Activated naive CD4-positive, alpha-beta T cell treated with anti-CD3 and anti-CD28 coated beads, Interleukin-2, amount 50 U/mL, for 24 hours (primary cell): Measurements from ENCODE around the gene ANKRD45.
"Not testable (repeated sequence)": the region's sequence is repeated elsewhere in the genome, so short reads cannot be mapped to it uniquely, and the experiment has no call there.

Experiments used
- H3K27ac Mint-ChIP-seq: one replicate; pipeline ENCODE4 v1.8.0; 2021; ENCODE audit warnings: mild to moderate bottlenecking, mixed read lengths
- H3K27me3 Mint-ChIP-seq: one replicate; pipeline ENCODE4 v1.8.0; 2021; ENCODE audit warnings: mixed read lengths
- H3K36me3 Mint-ChIP-seq: one replicate; pipeline ENCODE4 v1.8.0; 2021; ENCODE audit warnings: mixed read lengths
- H3K4me1 Mint-ChIP-seq: one replicate; pipeline ENCODE4 v1.8.0; 2021; ENCODE audit warnings: mixed read lengths
- H3K4me3 Mint-ChIP-seq: one replicate; pipeline ENCODE4 v1.8.0; 2021; ENCODE audit warnings: mild to moderate bottlenecking, mixed read lengths
- H3K9me3 Mint-ChIP-seq: one replicate; pipeline ENCODE4 v1.8.0; 2021; ENCODE audit warnings: mixed read lengths

The ANKRD45 gene

GRCh38 chr1:173663159-173663558 lies 6.5 kb downstream of the ANKRD45 start:
- H3K9me3 Mint-ChIP-seq, result no peaks in the 10 kb centered on the region
- no peaks in the 10 kb centered on the region for H3K36me3 Mint-ChIP-seq
- no peak overlapping the region for H3K4me3 Mint-ChIP-seq
- H3K27ac Mint-ChIP-seq, result no peak overlapping the region
- H3K4me1 Mint-ChIP-seq, result no peaks in the 10 kb centered on the region
- H3K27me3 Mint-ChIP-seq, result peaks cover 8% of the 10 kb centered on the region

DNA sequence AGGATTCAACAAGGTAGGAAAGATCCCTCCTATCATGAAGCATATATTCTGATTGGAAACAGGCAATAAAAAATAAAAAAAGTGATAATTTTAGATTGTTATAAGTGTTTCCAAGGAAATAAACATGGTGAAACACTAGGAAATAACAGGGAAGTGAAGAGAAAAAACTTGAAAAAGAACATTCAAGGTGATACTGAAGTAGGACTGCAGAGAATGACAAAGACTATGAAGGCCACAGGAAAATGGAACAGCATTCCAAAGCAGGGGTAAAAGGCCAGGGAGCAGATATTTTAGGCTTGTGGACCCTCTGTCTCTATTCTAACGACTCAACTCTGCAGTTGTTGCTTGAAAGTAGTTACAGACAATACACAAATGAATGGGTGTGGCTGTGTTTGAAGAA lies 7.9 kb downstream of the ANKRD45 start:
- no peak overlapping the region for H3K4me3 Mint-ChIP-seq
- H3K27ac Mint-ChIP-seq, result no peak overlapping the region
- H3K36me3 Mint-ChIP-seq, result no peaks in the 10 kb centered on the region
- H3K9me3 Mint-ChIP-seq, result no peaks in the 10 kb centered on the region
- peaks cover 1% of the 10 kb centered on the region for H3K27me3 Mint-ChIP-seq
- H3K4me1 Mint-ChIP-seq, result no peaks in the 10 kb centered on the region

DNA sequence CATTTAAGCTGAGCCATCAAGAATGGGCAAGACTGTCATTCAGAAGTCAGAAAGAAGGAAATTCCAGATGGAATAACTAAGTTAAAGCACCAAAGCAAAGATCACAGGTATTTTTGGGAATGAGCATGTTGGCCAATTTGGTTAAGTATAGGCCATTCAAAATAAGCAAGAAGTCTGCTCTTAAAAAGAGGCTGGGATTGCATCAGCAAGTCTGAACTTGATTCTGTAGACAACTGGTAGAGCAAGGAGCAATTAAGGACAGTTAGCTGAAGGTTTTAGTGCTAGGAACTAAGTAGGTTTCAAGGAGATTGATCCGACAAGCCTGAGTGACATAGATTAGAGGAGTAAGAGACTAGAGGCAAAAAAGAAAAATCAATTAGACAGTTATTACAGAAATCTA lies 8.4 kb downstream of the ANKRD45 start:
- H3K9me3 Mint-ChIP-seq, result no peaks in the 10 kb centered on the region

GRCh38 chr1:173660306-173660705 lies 9.3 kb downstream of the ANKRD45 start:
- no peak overlapping the region for H3K27ac Mint-ChIP-seq
- H3K4me1 Mint-ChIP-seq, result no peaks in the 10 kb centered on the region
- H3K9me3 Mint-ChIP-seq, result no peaks in the 10 kb centered on the region
- peaks cover 3% of the 10 kb centered on the region for H3K27me3 Mint-ChIP-seq
- no peaks in the 10 kb centered on the region for H3K36me3 Mint-ChIP-seq
- no peak overlapping the region for H3K4me3 Mint-ChIP-seq

More for the DNA sequence above, 8.4 kb downstream of the ANKRD45 start:
- Mint-ChIP-seq H3K4me3 (no peak overlapping the region), H3K27ac (no peak overlapping the region), H3K36me3 (no peaks in the 10 kb centered on the region), H3K4me1 (no peaks in the 10 kb centered on the region), H3K27me3 (peaks cover 1% of the 10 kb centered on the region)

DNA sequence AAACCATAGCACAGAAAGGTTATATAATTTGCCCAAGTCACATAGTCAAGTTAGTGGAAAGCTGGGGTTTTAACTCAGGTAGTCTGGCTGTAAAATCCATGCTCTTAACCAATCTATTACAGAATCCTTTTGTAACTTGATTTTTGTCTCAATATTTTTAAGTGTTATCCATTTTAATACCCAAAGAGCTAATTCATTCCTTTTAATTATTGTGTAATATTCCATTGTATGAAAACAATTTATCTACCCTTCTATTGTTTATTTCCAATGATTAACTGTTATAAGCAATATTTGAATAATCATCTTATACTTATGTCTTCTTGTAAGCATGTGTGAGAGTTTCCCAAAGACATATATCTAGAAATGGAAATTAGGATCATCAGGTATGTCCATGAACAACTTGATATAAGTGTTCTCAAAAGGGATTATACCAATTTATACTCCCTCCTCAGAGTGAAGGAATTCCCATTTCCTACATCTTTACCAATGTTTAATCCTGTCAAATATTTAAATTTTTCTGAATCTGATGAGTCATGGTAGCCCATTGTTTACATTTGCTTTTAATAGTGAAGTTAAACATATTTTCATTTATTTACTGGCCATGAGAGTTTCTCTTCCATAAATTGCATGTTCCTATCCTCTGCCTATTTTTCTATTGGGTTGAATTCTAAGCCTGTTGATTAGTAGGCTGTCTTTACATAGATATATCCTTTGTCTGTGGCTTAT lies 20.6 kb downstream of the ANKRD45 start:
- H3K9me3 Mint-ChIP-seq, result no peaks in the 10 kb centered on the region
- no peak overlapping the region for H3K27ac Mint-ChIP-seq
- peaks cover 4% of the 10 kb centered on the region for H3K27me3 Mint-ChIP-seq
- H3K4me3 Mint-ChIP-seq, result no peak overlapping the region
- no peaks in the 10 kb centered on the region for H3K36me3 Mint-ChIP-seq
- no peaks in the 10 kb centered on the region for H3K4me1 Mint-ChIP-seq

GRCh38 chr1:173646656-173647055 lies 23.0 kb downstream of the ANKRD45 start:
- Mint-ChIP-seq H3K27ac (no peak overlapping the region), H3K4me1 (no peaks in the 10 kb centered on the region), H3K4me3 (no peak overlapping the region), H3K27me3 (peaks cover 4% of the 10 kb centered on the region), H3K9me3 (no peaks in the 10 kb centered on the region), H3K36me3 (no peaks in the 10 kb centered on the region)

DNA sequence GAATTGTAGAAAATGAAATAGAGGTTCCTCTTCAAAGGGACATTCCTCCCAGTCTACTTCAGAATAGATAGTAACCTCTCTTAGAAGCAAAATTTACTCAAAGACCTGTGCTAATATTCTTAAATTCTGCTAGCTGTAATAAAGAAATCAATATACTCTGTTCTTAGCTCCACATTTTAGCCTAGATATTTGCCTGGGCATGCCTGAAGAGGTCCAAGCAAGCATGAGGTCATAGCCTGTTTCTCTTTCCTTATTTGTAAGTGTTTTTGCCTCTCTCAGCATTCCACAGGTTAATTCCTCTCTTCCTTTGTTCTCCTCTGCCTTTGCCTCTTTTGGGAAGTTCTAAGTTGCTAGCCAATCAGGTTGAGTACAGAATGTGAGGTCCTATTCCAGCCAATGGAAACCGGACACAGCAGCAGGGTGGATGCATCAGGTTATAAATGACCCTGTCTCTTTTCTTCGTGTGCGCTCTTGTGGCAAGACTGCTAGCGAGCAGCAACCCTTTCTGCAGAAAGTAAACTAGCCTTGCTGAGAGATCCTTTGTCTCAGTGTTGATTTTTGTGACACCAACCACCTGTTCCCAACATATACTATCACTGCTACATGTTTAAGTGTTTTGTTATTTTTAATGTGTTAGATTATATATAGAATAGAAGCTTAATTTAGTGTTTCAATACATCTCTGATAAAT lies 27.1 kb downstream of the ANKRD45 start:
- H3K36me3 Mint-ChIP-seq, H3K27ac Mint-ChIP-seq, H3K4me1 Mint-ChIP-seq, H3K4me3 Mint-ChIP-seq, H3K9me3 Mint-ChIP-seq, H3K27me3 Mint-ChIP-seq: not testable (repeated sequence)

GRCh38 chr1:173639102-173639501 lies 30.5 kb downstream of the ANKRD45 start:
- peaks cover 2% of the 10 kb centered on the region for H3K27me3 Mint-ChIP-seq
- no peaks in the 10 kb centered on the region for H3K36me3 Mint-ChIP-seq

DNA sequence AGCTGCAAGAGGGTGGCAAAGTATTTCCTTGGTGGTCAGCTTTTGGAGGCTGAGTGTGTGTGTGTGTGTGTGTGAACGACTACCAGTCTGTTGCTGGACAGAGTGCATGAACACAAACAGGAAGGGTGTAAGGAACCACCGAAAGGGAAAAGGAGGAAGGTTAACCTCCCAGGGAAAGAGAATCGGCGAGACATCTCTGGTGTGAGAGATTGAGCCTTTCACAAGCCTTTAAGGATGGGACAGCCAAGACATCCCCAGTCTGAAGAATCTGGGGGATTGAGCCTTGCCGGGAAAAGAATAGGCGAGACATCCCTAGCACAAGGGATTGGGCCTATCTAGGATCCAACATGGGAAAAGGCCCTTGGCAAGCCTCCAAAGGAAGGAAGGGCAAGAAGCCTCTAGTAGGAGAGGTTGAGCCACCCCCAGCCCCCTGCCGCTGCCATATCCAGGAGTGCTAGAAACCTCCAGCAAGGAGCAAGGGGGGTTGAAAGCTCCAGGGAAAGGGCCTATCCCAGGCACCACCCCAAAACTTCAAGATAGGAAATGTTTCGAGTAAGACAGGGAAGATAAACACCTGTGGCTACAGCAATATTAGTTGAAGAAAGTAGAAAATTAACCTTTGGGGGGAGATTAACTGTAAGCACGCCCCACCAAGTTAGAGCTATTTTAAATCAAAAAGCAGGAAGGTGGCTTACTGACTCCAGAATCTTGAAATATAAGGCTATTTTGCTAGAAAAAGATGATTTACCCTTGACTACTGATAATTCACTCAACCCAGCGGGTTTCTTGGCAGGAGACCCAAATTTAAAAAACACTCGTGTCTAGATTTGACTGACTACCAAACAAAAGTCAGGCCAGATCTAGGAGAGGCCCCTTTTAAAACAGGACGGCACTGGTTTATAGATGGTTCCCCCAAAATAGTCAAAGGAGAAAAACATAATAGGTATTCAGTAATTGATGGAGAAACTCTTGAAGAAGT lies 31.3 kb downstream of the ANKRD45 start:
- no peak overlapping the region for H3K4me3 Mint-ChIP-seq
- no peaks in the 10 kb centered on the region for H3K36me3 Mint-ChIP-seq
- H3K27me3 Mint-ChIP-seq, result peaks cover 2% of the 10 kb centered on the region
- peaks cover 1% of the 10 kb centered on the region for H3K9me3 Mint-ChIP-seq
- no peaks in the 10 kb centered on the region for H3K4me1 Mint-ChIP-seq
- no peak overlapping the region for H3K27ac Mint-ChIP-seq

More at GRCh38 chr1:173639102-173639501, 30.5 kb downstream of the ANKRD45 start:
- Mint-ChIP-seq H3K4me1 (no peaks in the 10 kb centered on the region), H3K9me3 (no peaks in the 10 kb centered on the region), H3K4me3 (no peak overlapping the region), H3K27ac (no peak overlapping the region)

GRCh38 chr1:173637236-173638042 lies 32.2 kb downstream of the ANKRD45 start:
- not testable (repeated sequence) for H3K4me1 Mint-ChIP-seq, H3K4me3 Mint-ChIP-seq, H3K27me3 Mint-ChIP-seq, H3K9me3 Mint-ChIP-seq, H3K36me3 Mint-ChIP-seq, H3K27ac Mint-ChIP-seq

DNA sequence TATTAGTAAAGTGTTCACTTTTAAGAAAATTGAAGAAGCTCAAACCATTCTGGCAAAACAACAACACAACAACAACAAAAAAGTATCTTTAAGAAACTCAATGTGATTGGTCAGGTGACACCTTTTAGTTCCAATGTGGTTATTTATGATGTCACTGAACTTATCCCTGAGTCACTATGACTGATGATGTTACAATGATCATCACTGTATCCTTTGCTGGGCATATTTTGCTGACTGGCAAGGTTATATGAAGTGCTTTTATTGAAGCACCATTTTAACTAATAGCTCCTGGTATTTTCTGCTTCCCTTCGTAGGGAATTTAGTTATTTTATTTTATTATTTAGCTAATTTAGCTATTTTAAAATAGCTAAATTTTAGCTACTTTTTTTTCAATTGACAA lies 34.5 kb downstream of the ANKRD45 start, which contains the start of gene TEX50:
Gene TEX50, plus strand, starts transcription at position 223 of the 400 bp plus-strand sequence. CDS start 184 bp downstream, outside the sequence.
- H3K27me3 Mint-ChIP-seq, result peaks cover 2% of the 10 kb centered on the region
- peaks cover 6% of the 10 kb centered on the region for H3K9me3 Mint-ChIP-seq
- no peaks in the 10 kb centered on the region for H3K4me1 Mint-ChIP-seq
- no peaks in the 10 kb centered on the region for H3K36me3 Mint-ChIP-seq
- no peak within 1 kb of the TSS for H3K27ac Mint-ChIP-seq
- H3K4me3 Mint-ChIP-seq, result no peak within 1 kb of the TSS

DNA sequence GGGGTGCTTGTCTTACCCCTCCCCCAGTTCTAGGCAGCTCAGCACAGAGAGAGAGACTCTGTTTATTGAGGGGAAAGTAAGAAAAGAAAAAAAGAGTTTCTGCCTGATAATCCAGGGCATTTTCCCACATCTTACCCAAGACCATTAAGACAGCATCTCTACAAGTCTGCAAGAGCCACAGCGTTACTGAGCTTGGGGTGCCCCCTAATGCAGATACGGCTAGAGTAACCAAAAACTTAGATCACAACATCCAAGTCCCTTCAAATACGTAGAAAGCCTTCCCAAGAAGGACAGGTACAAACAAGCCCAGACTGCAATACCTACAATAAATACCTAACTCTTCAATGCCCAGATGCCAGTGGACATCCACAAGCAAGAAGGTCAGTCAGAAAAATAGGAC lies 40.8 kb downstream of the ANKRD45 start:
- Mint-ChIP-seq H3K4me1 (no peaks in the 10 kb centered on the region), H3K27ac (no peak overlapping the region), H3K36me3 (peaks cover 2% of the 10 kb centered on the region), H3K9me3 (peaks cover 6% of the 10 kb centered on the region), H3K27me3 (no peaks in the 10 kb centered on the region), H3K4me3 (no peak overlapping the region)

DNA sequence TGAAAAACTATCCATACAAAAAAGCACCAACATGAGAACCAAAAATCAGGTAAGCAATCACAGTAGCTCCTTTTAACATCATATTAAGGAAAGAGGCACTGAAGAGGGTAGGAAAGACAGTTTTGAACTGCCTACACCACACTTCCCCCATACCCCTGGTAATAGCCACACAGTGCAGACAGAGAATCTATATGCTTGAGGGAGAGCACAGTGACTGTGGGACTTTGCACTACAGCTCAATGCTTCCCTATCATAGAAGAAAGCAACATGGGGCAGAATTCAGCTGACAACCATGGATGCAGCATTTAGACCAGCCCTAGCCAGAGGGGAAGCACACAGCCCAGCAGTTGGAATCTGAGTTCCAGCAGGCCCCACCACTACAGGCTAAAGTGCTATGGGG lies 42.4 kb downstream of the ANKRD45 start:
- Mint-ChIP-seq H3K27ac (no peak overlapping the region), H3K36me3 (peaks cover 2% of the 10 kb centered on the region), H3K4me3 (no peak overlapping the region)

DNA sequence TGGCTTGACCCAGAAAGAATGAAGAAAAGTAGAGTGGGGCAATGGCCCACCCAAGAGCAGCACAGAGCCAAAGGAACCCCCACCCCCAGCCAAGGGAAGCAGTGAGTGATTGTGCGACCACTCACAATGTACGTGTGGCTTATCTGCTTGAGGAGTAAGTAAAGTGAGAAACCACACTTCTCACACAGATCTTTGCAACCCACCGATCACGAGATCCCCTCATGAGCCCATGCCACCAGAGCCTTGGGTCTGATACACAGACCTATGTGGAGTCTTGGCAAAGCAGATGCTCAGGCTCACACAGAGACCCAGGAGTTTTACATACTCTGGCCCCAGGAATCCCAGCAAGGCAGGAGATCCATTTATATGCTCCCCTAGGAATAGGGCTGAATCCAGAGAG lies 52.8 kb downstream of the ANKRD45 start:
- H3K36me3 Mint-ChIP-seq, result peaks cover 13% of the 10 kb centered on the region
- H3K27me3 Mint-ChIP-seq, result peaks cover 11% of the 10 kb centered on the region
- no peak overlapping the region for H3K27ac Mint-ChIP-seq
- H3K4me3 Mint-ChIP-seq, result no peak overlapping the region
- peaks cover 15% of the 10 kb centered on the region for H3K9me3 Mint-ChIP-seq
- no peaks in the 10 kb centered on the region for H3K4me1 Mint-ChIP-seq

More for the DNA sequence above, 42.4 kb downstream of the ANKRD45 start:
- Mint-ChIP-seq H3K9me3 (no peaks in the 10 kb centered on the region), H3K4me1 (no peaks in the 10 kb centered on the region), H3K27me3 (no peaks in the 10 kb centered on the region)

GRCh38 chr1:173613086-173613485 lies 56.6 kb downstream of the ANKRD45 start:
- H3K4me3 Mint-ChIP-seq, H3K27ac Mint-ChIP-seq, H3K4me1 Mint-ChIP-seq, H3K9me3 Mint-ChIP-seq, H3K36me3 Mint-ChIP-seq, H3K27me3 Mint-ChIP-seq: not testable (repeated sequence)
